OCI-LY1 (cell line): ENCODE measurements around the gene ADCY9.

ENCODE experiments used
- H2AFZ ChIP-seq: fragments of 200-600 bp; sonication (generic), shearing (Covaris generic); 2 replicates; pipeline ENCODE4 v1.6.0; 2014; ENCODE audit warnings: antibody characterized with exemption, mild to moderate bottlenecking, low read length
- H3F3A ChIP-seq: fragments of 200-600 bp; sonication (generic), shearing (Covaris generic); 2 replicates; pipeline ENCODE4 v1.6.0; 2014; ENCODE audit warnings: mild to moderate bottlenecking, antibody characterized with exemption, low read length, moderate library complexity; ENCODE audit not compliant: insufficient read depth
- H3K27ac ChIP-seq: fragments of 200-600 bp; sonication (generic); 2 replicates; pipeline ENCODE4 v1.5.1; 2014; ENCODE audit warnings: low read length, mixed run types, mild to moderate bottlenecking, low read depth; ENCODE audit not compliant: poor library complexity, severe bottlenecking
- H3K27me3 ChIP-seq: fragments of 200-600 bp; sonication (generic); 2 replicates; pipeline ENCODE4 v1.6.0; 2014; ENCODE audit warnings: antibody characterized with exemption, mild to moderate bottlenecking, low read length, moderate library complexity; ENCODE audit not compliant: insufficient read depth
- H3K36me3 ChIP-seq: fragments of 200-600 bp; sonication (generic); 2 replicates; pipeline ENCODE4 v1.6.1; 2014; ENCODE audit warnings: mild to moderate bottlenecking, antibody characterized with exemption, low read length, moderate library complexity, mixed read lengths; ENCODE audit not compliant: insufficient read depth
- H3K4me1 ChIP-seq: fragments of 200-600 bp; sonication (generic); 2 replicates; pipeline ENCODE4 v1.5.1; 2014; ENCODE audit warnings: mild to moderate bottlenecking, low read length, moderate library complexity; ENCODE audit not compliant: insufficient read depth, severe bottlenecking
- H3K4me2 ChIP-seq: fragments of 200-600 bp; sonication (generic), shearing (Covaris generic); 2 replicates; pipeline ENCODE4 v1.6.1; 2014; ENCODE audit warnings: low read length
- H3K4me3 ChIP-seq: fragments of 200-600 bp; sonication (generic); 2 replicates; pipeline ENCODE4 v1.5.1; 2014; ENCODE audit warnings: low read length, low read depth, mild to moderate bottlenecking, mixed read lengths; ENCODE audit not compliant: poor library complexity, severe bottlenecking
- H3K79me2 ChIP-seq: fragments of 200-600 bp; shearing (Covaris generic); 2 replicates; pipeline ENCODE4 v1.6.1; 2016; ENCODE audit warnings: mixed run types, low read length, mixed read lengths; ENCODE audit not compliant: insufficient read depth
- H3K9ac ChIP-seq: fragments of 200-600 bp; sonication (generic), shearing (Covaris generic); 2 replicates; pipeline ENCODE4 v1.6.1; 2014; ENCODE audit warnings: mild to moderate bottlenecking, low read length, mixed read lengths
- H3K9me2 ChIP-seq: fragments of 200-600 bp; sonication (generic), shearing (Covaris generic); 2 replicates; pipeline ENCODE4 v1.6.1; 2014; ENCODE audit warnings: low read depth, mild to moderate bottlenecking, low read length, mixed read lengths
- H3K9me3 ChIP-seq: fragments of 200-600 bp; shearing (Covaris generic); 2 replicates; pipeline ENCODE4 v1.6.1; 2014; ENCODE audit warnings: low read length, mixed read lengths
- H4K20me1 ChIP-seq: fragments of 200-600 bp; sonication (generic), shearing (Covaris generic); 2 replicates; pipeline ENCODE4 v1.6.0; 2016; ENCODE audit warnings: mild to moderate bottlenecking, low read length; ENCODE audit not compliant: insufficient read depth
- EZH2 ChIP-seq: fragments of 200-600 bp; sonication (generic), shearing (Covaris generic); IDR thresholded peaks from 2 replicates; pipeline ENCODE4 v1.8.0; 2017; ENCODE audit warnings: borderline replicate concordance, mixed run types, mild to moderate bottlenecking, antibody characterized with exemption, low read length, moderate library complexity, mixed read lengths
- TF ChIP-seq, protein P1 (sequence below): fragments of 200-600 bp; sonication (generic), shearing (Covaris generic); IDR thresholded peaks from 2 replicates; pipeline ENCODE4 v1.5.1; 2017; ENCODE audit warnings: mild to moderate bottlenecking, antibody characterized with exemption, low read length, moderate library complexity, mixed read lengths

Gene ADCY9

DNA sequence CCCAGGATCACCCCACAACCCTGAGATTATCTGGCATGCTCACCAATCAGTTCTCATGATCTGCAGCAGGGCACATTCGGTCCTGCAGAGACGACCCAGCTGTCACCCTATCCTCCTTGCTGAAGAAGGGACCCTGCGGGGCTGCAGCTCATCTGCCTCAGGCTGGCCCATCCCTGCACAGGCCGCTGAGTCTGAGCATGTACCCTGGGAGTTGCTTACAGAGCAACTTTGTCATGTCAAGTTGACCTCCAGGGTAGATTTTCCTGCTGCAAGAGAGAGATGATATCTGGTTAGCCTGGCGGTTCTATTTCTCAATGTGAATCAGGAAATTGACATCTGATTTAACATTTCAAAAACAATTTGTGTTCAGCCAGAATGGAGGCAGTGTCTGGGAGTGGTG lies 36.0 kb upstream of the ADCY9 start:
- H3K27me3 ChIP-seq: peaks cover 6% of the 10 kb centered on the region; the same call in 1 of the 2 replicates
- H3K4me3 ChIP-seq: no peak overlapping the region
- H3K4me2 ChIP-seq: no peak overlapping the region
- no peak overlapping the region for H2AFZ ChIP-seq
- H4K20me1 ChIP-seq: no peaks in the 10 kb centered on the region
- no peaks in the 10 kb centered on the region for H3K4me1 ChIP-seq
- H3F3A ChIP-seq: no peaks in the 10 kb centered on the region
- H3K9me3 ChIP-seq: no peaks in the 10 kb centered on the region
- no peaks in the 10 kb centered on the region; the same call in 1 of the 2 replicates for H3K36me3 ChIP-seq
- no peak overlapping the region for H3K27ac ChIP-seq
- no peaks in the 10 kb centered on the region for H3K79me2 ChIP-seq
- no peaks in the 10 kb centered on the region for H3K9me2 ChIP-seq
- no peak overlapping the region for H3K9ac ChIP-seq
- no peak for TF ChIP-seq EZH2
- TF ChIP-seq, protein P1, sequence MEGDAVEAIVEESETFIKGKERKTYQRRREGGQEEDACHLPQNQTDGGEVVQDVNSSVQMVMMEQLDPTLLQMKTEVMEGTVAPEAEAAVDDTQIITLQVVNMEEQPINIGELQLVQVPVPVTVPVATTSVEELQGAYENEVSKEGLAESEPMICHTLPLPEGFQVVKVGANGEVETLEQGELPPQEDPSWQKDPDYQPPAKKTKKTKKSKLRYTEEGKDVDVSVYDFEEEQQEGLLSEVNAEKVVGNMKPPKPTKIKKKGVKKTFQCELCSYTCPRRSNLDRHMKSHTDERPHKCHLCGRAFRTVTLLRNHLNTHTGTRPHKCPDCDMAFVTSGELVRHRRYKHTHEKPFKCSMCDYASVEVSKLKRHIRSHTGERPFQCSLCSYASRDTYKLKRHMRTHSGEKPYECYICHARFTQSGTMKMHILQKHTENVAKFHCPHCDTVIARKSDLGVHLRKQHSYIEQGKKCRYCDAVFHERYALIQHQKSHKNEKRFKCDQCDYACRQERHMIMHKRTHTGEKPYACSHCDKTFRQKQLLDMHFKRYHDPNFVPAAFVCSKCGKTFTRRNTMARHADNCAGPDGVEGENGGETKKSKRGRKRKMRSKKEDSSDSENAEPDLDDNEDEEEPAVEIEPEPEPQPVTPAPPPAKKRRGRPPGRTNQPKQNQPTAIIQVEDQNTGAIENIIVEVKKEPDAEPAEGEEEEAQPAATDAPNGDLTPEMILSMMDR: no peak

DNA sequence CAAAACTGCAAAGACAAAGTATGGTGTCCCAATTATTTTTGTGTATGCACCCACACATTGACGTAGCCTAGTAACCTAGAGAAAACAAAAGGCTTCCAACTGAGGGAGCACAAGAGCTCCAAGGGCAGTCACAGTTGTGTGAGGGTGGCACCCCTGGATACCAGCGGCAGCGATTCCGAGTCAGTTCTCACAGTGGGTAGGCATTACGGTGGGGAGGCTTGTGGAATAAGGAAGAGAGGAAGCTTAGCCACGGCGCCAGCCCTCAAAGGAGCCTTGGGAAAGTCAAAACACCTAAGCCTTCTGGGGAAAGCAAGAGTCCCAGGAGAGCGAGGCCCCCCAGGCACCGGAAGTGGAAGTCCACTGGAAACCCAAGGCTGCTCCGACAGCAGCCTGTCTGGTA lies 31.0 kb upstream of the ADCY9 start:
- no peaks in the 10 kb centered on the region for H3F3A ChIP-seq
- TF ChIP-seq, protein P1: no peak
- TF ChIP-seq EZH2: no peak
- peaks cover 9% of the 10 kb centered on the region; the same call in 1 of the 2 replicates for H3K27me3 ChIP-seq
- no peaks in the 10 kb centered on the region for H3K79me2 ChIP-seq
- H2AFZ ChIP-seq: no peak overlapping the region
- no peaks in the 10 kb centered on the region for H3K36me3 ChIP-seq
- no peaks in the 10 kb centered on the region for H3K9me2 ChIP-seq
- H3K9me3 ChIP-seq: no peaks in the 10 kb centered on the region
- H3K4me2 ChIP-seq: no peak overlapping the region
- no peak overlapping the region for H3K27ac ChIP-seq
- H3K4me3 ChIP-seq: no peak overlapping the region
- no peaks in the 10 kb centered on the region for H4K20me1 ChIP-seq
- H3K9ac ChIP-seq: no peak overlapping the region
- H3K4me1 ChIP-seq: no peaks in the 10 kb centered on the region

DNA sequence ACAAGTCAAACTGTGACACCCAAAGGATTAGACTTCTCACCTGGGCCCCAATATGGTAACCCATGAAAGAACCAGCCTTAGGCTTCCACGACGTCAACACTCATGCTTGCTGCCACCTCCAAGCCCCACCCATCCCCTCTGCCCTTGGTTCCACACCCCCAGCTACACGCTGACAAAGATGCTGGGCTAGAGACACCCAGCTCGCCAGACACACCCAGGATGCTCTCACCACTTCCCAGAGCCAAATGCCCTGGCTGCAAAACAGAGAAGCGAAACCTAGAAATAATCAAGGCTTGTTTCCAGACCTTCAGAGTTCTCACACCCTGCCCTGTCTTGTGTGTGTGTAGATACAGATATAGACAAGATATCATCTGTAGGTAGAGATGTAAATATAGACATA lies 26.0 kb upstream of the ADCY9 start:
- no peaks in the 10 kb centered on the region for H3F3A ChIP-seq
- H3K27me3 ChIP-seq: peaks cover 6% of the 10 kb centered on the region; the same call in 1 of the 2 replicates
- H3K4me2 ChIP-seq: no peak overlapping the region
- no peak overlapping the region for H3K27ac ChIP-seq
- TF ChIP-seq, protein P1: no peak
- TF ChIP-seq EZH2: no peak
- H4K20me1 ChIP-seq: no peaks in the 10 kb centered on the region
- no peaks in the 10 kb centered on the region for H3K9me2 ChIP-seq
- H3K9me3 ChIP-seq: no peaks in the 10 kb centered on the region
- no peak overlapping the region for H3K4me3 ChIP-seq
- H3K9ac ChIP-seq: no peak overlapping the region
- no peaks in the 10 kb centered on the region for H3K36me3 ChIP-seq
- H2AFZ ChIP-seq: no peak overlapping the region
- H3K79me2 ChIP-seq: no peaks in the 10 kb centered on the region
- peaks cover 3% of the 10 kb centered on the region for H3K4me1 ChIP-seq
